OCI-LY1 (cell line): ENCODE results near the gene ZBTB17.

Source experiments
- H2AFZ ChIP-seq: fragments of 200-600 bp; sonication (generic), shearing (Covaris generic); 2 replicates; pipeline ENCODE4 v1.6.0; 2014; ENCODE audit warnings: antibody characterized with exemption, mild to moderate bottlenecking, low read length
- H3F3A ChIP-seq: fragments of 200-600 bp; sonication (generic), shearing (Covaris generic); 2 replicates; pipeline ENCODE4 v1.6.0; 2014; ENCODE audit warnings: mild to moderate bottlenecking, antibody characterized with exemption, low read length, moderate library complexity; ENCODE audit not compliant: insufficient read depth
- H3K27ac ChIP-seq: fragments of 200-600 bp; sonication (generic); 2 replicates; pipeline ENCODE4 v1.5.1; 2014; ENCODE audit warnings: low read length, mixed run types, mild to moderate bottlenecking, low read depth; ENCODE audit not compliant: poor library complexity, severe bottlenecking
- H3K27me3 ChIP-seq: fragments of 200-600 bp; sonication (generic); 2 replicates; pipeline ENCODE4 v1.6.0; 2014; ENCODE audit warnings: antibody characterized with exemption, mild to moderate bottlenecking, low read length, moderate library complexity; ENCODE audit not compliant: insufficient read depth
- H3K36me3 ChIP-seq: fragments of 200-600 bp; sonication (generic); 2 replicates; pipeline ENCODE4 v1.6.1; 2014; ENCODE audit warnings: mild to moderate bottlenecking, antibody characterized with exemption, low read length, moderate library complexity, mixed read lengths; ENCODE audit not compliant: insufficient read depth
- H3K4me1 ChIP-seq: fragments of 200-600 bp; sonication (generic); 2 replicates; pipeline ENCODE4 v1.5.1; 2014; ENCODE audit warnings: mild to moderate bottlenecking, low read length, moderate library complexity; ENCODE audit not compliant: insufficient read depth, severe bottlenecking
- H3K4me2 ChIP-seq: fragments of 200-600 bp; sonication (generic), shearing (Covaris generic); 2 replicates; pipeline ENCODE4 v1.6.1; 2014; ENCODE audit warnings: low read length
- H3K4me3 ChIP-seq: fragments of 200-600 bp; sonication (generic); 2 replicates; pipeline ENCODE4 v1.5.1; 2014; ENCODE audit warnings: low read length, low read depth, mild to moderate bottlenecking, mixed read lengths; ENCODE audit not compliant: poor library complexity, severe bottlenecking
- H3K79me2 ChIP-seq: fragments of 200-600 bp; shearing (Covaris generic); 2 replicates; pipeline ENCODE4 v1.6.1; 2016; ENCODE audit warnings: mixed run types, low read length, mixed read lengths; ENCODE audit not compliant: insufficient read depth
- H3K9ac ChIP-seq: fragments of 200-600 bp; sonication (generic), shearing (Covaris generic); 2 replicates; pipeline ENCODE4 v1.6.1; 2014; ENCODE audit warnings: mild to moderate bottlenecking, low read length, mixed read lengths
- H3K9me2 ChIP-seq: fragments of 200-600 bp; sonication (generic), shearing (Covaris generic); 2 replicates; pipeline ENCODE4 v1.6.1; 2014; ENCODE audit warnings: low read depth, mild to moderate bottlenecking, low read length, mixed read lengths
- H3K9me3 ChIP-seq: fragments of 200-600 bp; shearing (Covaris generic); 2 replicates; pipeline ENCODE4 v1.6.1; 2014; ENCODE audit warnings: low read length, mixed read lengths
- H4K20me1 ChIP-seq: fragments of 200-600 bp; sonication (generic), shearing (Covaris generic); 2 replicates; pipeline ENCODE4 v1.6.0; 2016; ENCODE audit warnings: mild to moderate bottlenecking, low read length; ENCODE audit not compliant: insufficient read depth
- EZH2 ChIP-seq: fragments of 200-600 bp; sonication (generic), shearing (Covaris generic); IDR thresholded peaks from 2 replicates; pipeline ENCODE4 v1.8.0; 2017; ENCODE audit warnings: borderline replicate concordance, mixed run types, mild to moderate bottlenecking, antibody characterized with exemption, low read length, moderate library complexity, mixed read lengths
- TF ChIP-seq, protein P1 (sequence below): fragments of 200-600 bp; sonication (generic), shearing (Covaris generic); IDR thresholded peaks from 2 replicates; pipeline ENCODE4 v1.5.1; 2017; ENCODE audit warnings: mild to moderate bottlenecking, antibody characterized with exemption, low read length, moderate library complexity, mixed read lengths

ZBTB17 gene

DNA sequence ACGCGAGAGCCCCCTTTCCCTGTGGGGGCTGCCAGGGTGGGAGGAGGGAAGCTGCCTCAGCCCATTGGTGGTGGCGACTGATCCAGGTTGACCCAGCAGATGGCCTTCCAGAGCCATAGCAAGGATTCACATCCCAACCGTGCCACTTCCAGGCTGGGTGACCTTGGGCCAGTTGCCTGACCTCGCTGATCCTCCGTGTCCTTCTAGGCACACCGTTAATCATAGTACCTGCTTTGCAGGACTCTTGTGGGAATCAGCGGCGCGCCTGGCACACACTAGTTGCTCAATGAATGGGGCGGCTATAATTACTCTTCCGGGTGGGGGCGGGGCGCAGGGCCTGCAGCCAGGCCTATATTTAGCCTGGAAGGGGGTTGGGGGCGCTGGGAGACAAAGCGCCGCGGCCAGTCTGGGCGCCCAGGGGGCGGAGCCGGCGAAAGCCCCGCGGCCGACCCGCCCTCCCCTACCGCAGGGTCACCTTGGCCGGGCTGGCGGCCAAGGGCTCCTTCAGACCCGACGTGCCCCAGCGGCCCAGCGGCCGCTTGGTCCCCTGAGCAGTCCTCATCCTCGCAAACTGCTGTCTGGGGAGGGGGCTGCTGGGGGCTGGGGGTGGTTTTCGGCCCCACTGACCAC lies 36.8 kb upstream of the ZBTB17 start:
- H3K27ac ChIP-seq = no peak overlapping the region
- H3K9me2 ChIP-seq = no peaks in the 10 kb centered on the region
- H3K9me3 ChIP-seq = no peaks in the 10 kb centered on the region
- no peaks in the 10 kb centered on the region; the same call in 1 of the 2 replicates for H3K27me3 ChIP-seq
- H3K4me3 ChIP-seq = peak overlapping the region; percentile 42
- no peak for TF ChIP-seq EZH2
- TF ChIP-seq, protein P1, sequence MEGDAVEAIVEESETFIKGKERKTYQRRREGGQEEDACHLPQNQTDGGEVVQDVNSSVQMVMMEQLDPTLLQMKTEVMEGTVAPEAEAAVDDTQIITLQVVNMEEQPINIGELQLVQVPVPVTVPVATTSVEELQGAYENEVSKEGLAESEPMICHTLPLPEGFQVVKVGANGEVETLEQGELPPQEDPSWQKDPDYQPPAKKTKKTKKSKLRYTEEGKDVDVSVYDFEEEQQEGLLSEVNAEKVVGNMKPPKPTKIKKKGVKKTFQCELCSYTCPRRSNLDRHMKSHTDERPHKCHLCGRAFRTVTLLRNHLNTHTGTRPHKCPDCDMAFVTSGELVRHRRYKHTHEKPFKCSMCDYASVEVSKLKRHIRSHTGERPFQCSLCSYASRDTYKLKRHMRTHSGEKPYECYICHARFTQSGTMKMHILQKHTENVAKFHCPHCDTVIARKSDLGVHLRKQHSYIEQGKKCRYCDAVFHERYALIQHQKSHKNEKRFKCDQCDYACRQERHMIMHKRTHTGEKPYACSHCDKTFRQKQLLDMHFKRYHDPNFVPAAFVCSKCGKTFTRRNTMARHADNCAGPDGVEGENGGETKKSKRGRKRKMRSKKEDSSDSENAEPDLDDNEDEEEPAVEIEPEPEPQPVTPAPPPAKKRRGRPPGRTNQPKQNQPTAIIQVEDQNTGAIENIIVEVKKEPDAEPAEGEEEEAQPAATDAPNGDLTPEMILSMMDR = no peak
- H3K36me3 ChIP-seq = no peaks in the 10 kb centered on the region
- no peaks in the 10 kb centered on the region for H4K20me1 ChIP-seq
- H3K79me2 ChIP-seq = no peaks in the 10 kb centered on the region
- H2AFZ ChIP-seq = no peak overlapping the region
- H3K4me2 ChIP-seq = peak overlapping the region; percentile 61
- H3K9ac ChIP-seq = peak overlapping the region; percentile 28; the same call in 1 of the 2 replicates
- H3K4me1 ChIP-seq = peaks cover 24% of the 10 kb centered on the region
- no peaks in the 10 kb centered on the region for H3F3A ChIP-seq

DNA sequence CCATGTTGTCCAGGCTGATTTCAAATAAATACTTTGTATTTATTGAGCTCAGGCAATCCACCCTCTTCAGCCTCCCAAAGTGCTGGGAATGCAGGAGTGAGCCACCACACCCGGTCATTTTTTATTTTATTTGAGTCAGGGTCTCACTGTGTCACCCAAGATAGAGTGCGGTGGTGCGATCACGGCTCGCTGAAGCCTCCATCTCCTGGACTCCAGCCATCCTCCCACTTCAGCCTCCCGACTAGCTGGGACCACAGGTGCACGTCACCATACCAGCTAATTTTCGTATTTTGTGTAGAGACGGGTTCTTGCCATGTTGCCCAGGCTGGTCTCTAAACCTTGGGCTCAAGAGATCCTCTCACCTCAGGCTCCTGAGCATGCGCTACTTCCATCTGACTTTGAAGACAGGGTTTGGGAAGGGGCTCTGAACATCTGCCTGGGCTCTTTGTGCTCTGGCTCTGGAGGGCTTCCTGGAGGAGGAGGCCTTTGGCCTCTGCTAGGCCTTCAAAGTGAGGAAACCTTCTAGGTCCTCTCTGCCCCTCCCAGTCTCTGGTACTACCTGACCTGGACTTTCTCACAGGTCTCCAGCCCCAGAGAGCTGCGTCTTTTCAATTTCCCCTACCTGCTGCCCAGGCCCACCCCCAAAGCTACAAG lies 36.2 kb upstream of the ZBTB17 start:
- no peaks in the 10 kb centered on the region for H3F3A ChIP-seq
- TF ChIP-seq, protein P1 = no peak
- no peak for TF ChIP-seq EZH2
- no peak overlapping the region for H3K9ac ChIP-seq
- H3K9me3 ChIP-seq = no peaks in the 10 kb centered on the region
- H3K79me2 ChIP-seq = no peaks in the 10 kb centered on the region
- H3K4me3 ChIP-seq = no peak overlapping the region
- H3K36me3 ChIP-seq = no peaks in the 10 kb centered on the region
- H3K27ac ChIP-seq = no peak overlapping the region
- no peaks in the 10 kb centered on the region for H4K20me1 ChIP-seq
- no peaks in the 10 kb centered on the region for H3K9me2 ChIP-seq
- H2AFZ ChIP-seq = no peak overlapping the region
- H3K4me2 ChIP-seq = peak overlapping the region; percentile 61; the same call in 1 of the 2 replicates
- peaks cover 24% of the 10 kb centered on the region for H3K4me1 ChIP-seq
- no peaks in the 10 kb centered on the region; the same call in 1 of the 2 replicates for H3K27me3 ChIP-seq

DNA sequence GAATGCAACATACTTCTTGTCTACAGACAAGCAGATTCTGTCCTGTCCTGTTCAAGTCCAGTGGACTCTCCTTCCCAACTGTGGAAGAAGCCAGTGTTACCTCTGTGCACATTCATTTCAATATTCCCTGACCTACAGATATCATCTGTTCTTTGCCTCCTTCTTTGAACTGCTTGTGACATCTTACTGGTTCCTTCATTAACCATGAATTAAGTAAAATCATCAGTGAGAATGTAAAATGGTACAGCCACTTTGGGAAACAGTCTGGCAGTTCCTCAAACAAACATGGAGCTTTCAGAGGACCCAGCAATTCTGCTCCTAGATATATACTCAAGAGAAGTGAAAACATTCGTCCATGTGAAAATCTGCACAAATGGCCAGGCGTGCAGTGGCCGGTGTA lies 34.9 kb upstream of the ZBTB17 start:
- TF ChIP-seq, protein P1 = no peak
- no peak for TF ChIP-seq EZH2
- H3K4me1 ChIP-seq = peaks cover 24% of the 10 kb centered on the region
- no peak overlapping the region for H3K4me3 ChIP-seq

More for the DNA sequence above, 34.9 kb upstream of the ZBTB17 start:
- Histone ChIP-seq H3K36me3 (no peaks in the 10 kb centered on the region), H3F3A (no peaks in the 10 kb centered on the region), H3K27ac (no peak overlapping the region), H4K20me1 (no peaks in the 10 kb centered on the region), H3K9me3 (no peaks in the 10 kb centered on the region), H3K9me2 (no peaks in the 10 kb centered on the region), H3K4me2 (no peak overlapping the region), H3K9ac (no peak overlapping the region), H3K27me3 (no peaks in the 10 kb centered on the region; the same call in 1 of the 2 replicates), H3K79me2 (no peaks in the 10 kb centered on the region), H2AFZ (no peak overlapping the region)
